ENCODE data around the gene HSBP1L1. TPM values are rescaled to one million over a fixed set of nuclear protein-coding genes. Genes with fewer than 3 reads are reported as not detected.

Gene HSBP1L1
- total RNA-seq, 1 experiment from 2014 or later, result 41.4 TPM

DNA sequence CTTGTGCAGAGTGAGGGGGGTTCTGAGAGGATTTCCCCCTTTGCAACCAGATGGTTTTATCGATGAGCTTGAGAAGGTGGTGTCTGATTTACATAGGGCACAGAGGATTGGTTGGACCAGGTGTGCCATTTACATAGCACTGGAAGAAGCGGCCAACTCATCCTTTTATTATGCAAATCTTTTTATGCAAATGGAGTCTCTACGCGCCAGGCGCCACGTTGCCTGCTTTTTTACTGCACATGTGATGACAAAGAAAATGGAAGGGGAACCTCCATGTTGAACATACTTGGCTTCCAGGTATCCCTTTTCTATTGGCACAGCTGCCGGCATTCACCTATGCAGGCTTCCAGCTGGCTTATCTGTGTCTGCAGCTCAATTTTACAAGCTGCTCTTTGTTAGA lies 42.3 kb downstream of the HSBP1L1 start:
- H3K9me3 ChIP-seq (ENCODE audit: control insufficient read depth in 1 of 2, insufficient read depth in 1 of 2, low read depth in 1 of 2, low read length in 2 of 2), result no peaks in the 10 kb centered on the region
- no peak overlapping the region for H3K4me2 ChIP-seq (ENCODE audit: low read length)
- CTCF ChIA-PET, result no interaction called here
- H3K27me3 ChIP-seq (ENCODE audit: insufficient read depth, low read length), result no peaks in the 10 kb centered on the region
- no peaks in the 10 kb centered on the region for H4K20me1 ChIP-seq (ENCODE audit: insufficient read depth)
- H3K9me2 ChIP-seq (ENCODE audit: insufficient read depth), result no peaks in the 10 kb centered on the region
- H3K27ac ChIP-seq (ENCODE audit: low read depth, low read length), result no peak overlapping the region
- RAD21 ChIA-PET (ENCODE audit: low non-redundant PET in 1 of 2, low total read pairs in 2 of 2, uncharacterized antibody in 2 of 2, unreplicated experiment in 2 of 2), result no interaction called here
- DNase-seq (ENCODE audit: low read depth, low spot score), result no peak
- intact Hi-C loops (cut with micrococcal nuclease), result no loop called here
- TF ChIP-seq SP1 (IDR thresholded peaks at IDR 0.05; ENCODE audit: low read depth) (no peak), CEBPB (IDR thresholded peaks at IDR 0.05; ENCODE audit: low read depth) (no peak), ZFX (IDR thresholded peaks at IDR 0.05) (no peak), ZNF274 (IDR thresholded peaks at IDR 0.05; ENCODE audit: low read depth, low read length) (no peak)
- TF ChIP-seq, protein P1, sequence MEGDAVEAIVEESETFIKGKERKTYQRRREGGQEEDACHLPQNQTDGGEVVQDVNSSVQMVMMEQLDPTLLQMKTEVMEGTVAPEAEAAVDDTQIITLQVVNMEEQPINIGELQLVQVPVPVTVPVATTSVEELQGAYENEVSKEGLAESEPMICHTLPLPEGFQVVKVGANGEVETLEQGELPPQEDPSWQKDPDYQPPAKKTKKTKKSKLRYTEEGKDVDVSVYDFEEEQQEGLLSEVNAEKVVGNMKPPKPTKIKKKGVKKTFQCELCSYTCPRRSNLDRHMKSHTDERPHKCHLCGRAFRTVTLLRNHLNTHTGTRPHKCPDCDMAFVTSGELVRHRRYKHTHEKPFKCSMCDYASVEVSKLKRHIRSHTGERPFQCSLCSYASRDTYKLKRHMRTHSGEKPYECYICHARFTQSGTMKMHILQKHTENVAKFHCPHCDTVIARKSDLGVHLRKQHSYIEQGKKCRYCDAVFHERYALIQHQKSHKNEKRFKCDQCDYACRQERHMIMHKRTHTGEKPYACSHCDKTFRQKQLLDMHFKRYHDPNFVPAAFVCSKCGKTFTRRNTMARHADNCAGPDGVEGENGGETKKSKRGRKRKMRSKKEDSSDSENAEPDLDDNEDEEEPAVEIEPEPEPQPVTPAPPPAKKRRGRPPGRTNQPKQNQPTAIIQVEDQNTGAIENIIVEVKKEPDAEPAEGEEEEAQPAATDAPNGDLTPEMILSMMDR (IDR thresholded peaks at IDR 0.05 in 2 of 3, conservative IDR thresholded peaks at IDR 0.05 in 1 of 3; ENCODE audit: borderline replicate concordance in 1 of 3, insufficient read depth in 1 of 3, low read depth in 2 of 3, low read length in 2 of 3), result no peak
- no peak overlapping the region for H3K9ac ChIP-seq (ENCODE audit: low read length)
- POLR2A ChIA-PET, result no interaction called here
- BruUV-seq (replicated peaks), result no TSS peak
- H2AFZ ChIP-seq (ENCODE audit: low read depth, low read length, poor library complexity, severe bottlenecking), result no peak overlapping the region
- no peak for ATAC-seq
- peaks cover 12 to 15% of the 10 kb centered on the region in 2 experiments for H3K4me1 ChIP-seq (ENCODE audit: control insufficient read depth in 1 of 2, insufficient read depth in 2 of 2, low read length in 2 of 2)
- H3K36me3 ChIP-seq (ENCODE audit: control insufficient read depth in 1 of 2, insufficient read depth in 2 of 2, low read length in 2 of 2), result no peaks in the 10 kb centered on the region
- H3K4me3 ChIP-seq (replicated peaks in 1 of 2; ENCODE audit: low read depth in 1 of 2, low read length in 2 of 2), result no peak overlapping the region
- no peaks in the 10 kb centered on the region for H3K79me2 ChIP-seq (ENCODE audit: insufficient read depth, low read length)

DNA sequence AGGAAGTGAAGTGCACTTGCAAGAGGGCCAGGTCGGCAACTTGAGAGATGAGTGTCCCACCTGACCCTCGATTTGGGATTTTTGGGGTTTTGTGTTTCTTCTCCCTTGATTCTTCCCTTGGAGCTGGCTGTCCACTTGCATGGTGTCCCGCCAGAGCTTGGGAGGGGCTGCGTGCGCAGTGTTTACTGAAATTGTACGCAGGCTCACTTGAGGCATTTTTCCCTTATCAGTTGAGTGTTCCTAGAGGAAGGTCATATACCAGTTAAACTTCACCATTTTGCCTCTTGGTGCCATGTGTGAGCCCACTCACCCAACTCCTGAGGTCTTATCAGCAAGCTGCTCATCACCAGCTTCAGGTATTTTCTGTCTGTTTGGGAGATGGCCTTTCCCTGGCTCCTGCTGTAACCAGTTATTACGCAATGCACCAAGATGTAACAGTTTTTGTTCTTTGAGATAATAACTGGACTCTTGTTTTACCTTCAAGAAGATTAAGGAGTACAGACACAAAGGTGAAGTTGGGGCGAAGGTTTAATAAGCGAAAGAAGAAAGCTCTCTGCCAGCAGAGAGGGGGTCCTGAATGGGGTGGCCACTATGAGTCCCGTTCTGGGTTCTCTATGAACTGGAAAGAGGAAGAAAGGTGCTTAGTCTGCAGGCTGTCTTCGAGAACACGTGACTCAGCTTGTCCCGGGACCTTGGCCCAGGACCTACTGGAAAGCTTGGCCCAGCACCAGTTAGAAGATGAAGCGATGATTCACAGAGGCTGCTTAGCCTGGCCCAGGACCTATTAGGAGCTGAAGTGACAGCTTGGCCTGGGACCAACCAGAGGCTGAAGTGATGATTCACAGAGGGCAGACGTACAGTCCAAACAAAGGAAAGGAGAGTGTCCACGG lies 45.5 kb downstream of the HSBP1L1 start:
- Histone ChIP-seq H3K79me2 (ENCODE audit: insufficient read depth, low read length) (no peaks in the 10 kb centered on the region), H3K36me3 (ENCODE audit: control insufficient read depth in 1 of 2, insufficient read depth in 2 of 2, low read length in 2 of 2) (no peaks in the 10 kb centered on the region), H3K9me2 (ENCODE audit: insufficient read depth) (no peaks in the 10 kb centered on the region), H3K4me2 (ENCODE audit: low read length) (peak overlapping the region; percentile 57), H3K27ac (ENCODE audit: low read depth, low read length) (peak overlapping the region; percentile 41), H3K27me3 (ENCODE audit: insufficient read depth, low read length) (no peaks in the 10 kb centered on the region), H3K4me1 (ENCODE audit: control insufficient read depth in 1 of 2, insufficient read depth in 2 of 2, low read length in 2 of 2) (peaks cover 12 to 15% of the 10 kb centered on the region in 2 experiments), H2AFZ (ENCODE audit: low read depth, low read length, poor library complexity, severe bottlenecking) (no peak overlapping the region), H3K9me3 (ENCODE audit: control insufficient read depth in 1 of 2, insufficient read depth in 1 of 2, low read depth in 1 of 2, low read length in 2 of 2) (no peaks in the 10 kb centered on the region), H3K9ac (ENCODE audit: low read length) (no peak overlapping the region), H4K20me1 (ENCODE audit: insufficient read depth) (no peaks in the 10 kb centered on the region), H3K4me3 (replicated peaks in 1 of 2; ENCODE audit: low read depth in 1 of 2, low read length in 2 of 2) (no peak overlapping the region)
- peak; percentile 97 for ATAC-seq
- ChIA-PET RAD21 (ENCODE audit: low non-redundant PET in 1 of 2, low total read pairs in 2 of 2, uncharacterized antibody in 2 of 2, unreplicated experiment in 2 of 2) (no interaction called here), POLR2A (interaction anchor here (1.0 kb wide), 1 partner anchor 24 kb away, joined by 4 read pairs; no protein-coding TSS in a partner anchor), CTCF (interaction anchor here (0.7 to 1.1 kb wide), 2 partner anchors 21 to 24 kb away, joined by 3 read pairs; partner anchors contain the start of gene RBFA)
- intact Hi-C loops (cut with micrococcal nuclease), result no loop called here
- peak; percentile 75 for DNase-seq (ENCODE audit: low read depth, low spot score)
- BruUV-seq (replicated peaks), result no TSS peak
- TF ChIP-seq, protein P2, sequence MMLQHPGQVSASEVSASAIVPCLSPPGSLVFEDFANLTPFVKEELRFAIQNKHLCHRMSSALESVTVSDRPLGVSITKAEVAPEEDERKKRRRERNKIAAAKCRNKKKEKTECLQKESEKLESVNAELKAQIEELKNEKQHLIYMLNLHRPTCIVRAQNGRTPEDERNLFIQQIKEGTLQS (IDR thresholded peaks at IDR 0.05), result no peak
- TF ChIP-seq ZFX (IDR thresholded peaks at IDR 0.05) (no peak), MAX (IDR thresholded peaks at IDR 0.05) (peak; percentile 89), YY1 (IDR thresholded peaks at IDR 0.05; ENCODE audit: extremely low read depth, insufficient replicate concordance, low read depth, low read length) (no peak), FOSL1 (IDR thresholded peaks at IDR 0.05; ENCODE audit: low read depth) (peak; percentile 53), EGR1 (IDR thresholded peaks at IDR 0.05; ENCODE audit: low read depth) (no peak), ZNF274 (IDR thresholded peaks at IDR 0.05; ENCODE audit: low read depth, low read length) (no peak), CEBPB (IDR thresholded peaks at IDR 0.05; ENCODE audit: low read depth) (no peak)
- TF ChIP-seq, protein P1 (IDR thresholded peaks at IDR 0.05 in 2 of 3, conservative IDR thresholded peaks at IDR 0.05 in 1 of 3; ENCODE audit: borderline replicate concordance in 1 of 3, insufficient read depth in 1 of 3, low read depth in 2 of 3, low read length in 2 of 3), result no peak
